PC-3 (cell line): ENCODE results near the gene EPHA10. TPM values are rescaled to one million over a fixed set of nuclear protein-coding genes. Genes with fewer than 3 reads are reported as not detected.

Source experiments
- ATAC-seq: fragments of 200-7000 bp; cut with Tn5 transposase; 2 replicates; pipeline ENCODE4 v1.9.1; 2020; ENCODE audit warnings: mild to moderate bottlenecking, moderate library complexity
- BruUV-seq: library from RNA; stranded (reverse); fragments of 400-500 nt; replicated peaks from 2 replicates; lab custom pipeline; 2021; lab: Mats Ljungman, UMichigan
- CTCF ChIA-PET: fragments of 300-600 bp; sonication (Branson Sonifier 250); formaldehyde crosslinking; loops from one replicate; lab custom pipeline; 2022; ENCODE audit warnings: antibody characterized with exemption; lab: Charles Lee
- POLR2A ChIA-PET: fragments of 300-600 bp; sonication (Branson Sonifier 250); formaldehyde crosslinking; loops from one replicate; lab custom pipeline; 2022; ENCODE audit warnings: antibody characterized with exemption; ENCODE audit not compliant: unreplicated experiment; lab: Charles Lee
- DNase-seq: peaks from one replicate; pipeline ENCODE4 v3.0.0-alpha.2; 2015
- H2AFZ ChIP-seq: fragments of 300-600 bp; sonication (generic); 2 replicates; pipeline ENCODE4 v1.6.0; 2016; ENCODE audit warnings: antibody characterized with exemption, low read length
- H3F3A ChIP-seq: fragments of 300-600 bp; sonication (generic); one replicate; pipeline ENCODE4 v1.6.0; 2017; ENCODE audit warnings: antibody characterized with exemption, low read length, control low read depth, mild to moderate bottlenecking; ENCODE audit not compliant: unreplicated experiment
- H3K27ac ChIP-seq: fragments of 300-600 bp; sonication (generic); 2 replicates; pipeline ENCODE4 v1.5.1; 2016; ENCODE audit warnings: mild to moderate bottlenecking, low read length
- H3K27me3 ChIP-seq: fragments of 300-600 bp; sonication (generic); 2 replicates; pipeline ENCODE4 v1.6.1; 2016; ENCODE audit warnings: low read length, mixed read lengths
- H3K36me3 ChIP-seq: fragments of 300-600 bp; sonication (generic); 2 replicates; pipeline ENCODE4 v1.6.1; 2016; ENCODE audit warnings: low read depth, mixed run types, low read length, mixed read lengths
- H3K4me1 ChIP-seq: fragments of 300-600 bp; sonication (generic); 2 replicates; pipeline ENCODE4 v1.5.1; 2016; ENCODE audit warnings: low read length; ENCODE audit not compliant: insufficient read depth
- H3K4me2 ChIP-seq: fragments of 300-600 bp; sonication (generic); 2 replicates; pipeline ENCODE4 v1.6.0; 2016; ENCODE audit warnings: low read length
- H3K4me3 ChIP-seq: fragments of 300-600 bp; sonication (generic); 2 replicates; pipeline ENCODE4 v1.5.1; 2016; ENCODE audit warnings: mild to moderate bottlenecking, low read length, mixed read lengths
- H3K79me2 ChIP-seq: fragments of 300-600 bp; sonication (generic); 2 replicates; pipeline ENCODE4 v1.6.1; 2017; ENCODE audit warnings: low read length, mixed read lengths
- H3K9ac ChIP-seq: fragments of 300-600 bp; sonication (generic); 2 replicates; pipeline ENCODE4 v1.6.0; 2016; ENCODE audit warnings: mild to moderate bottlenecking, low read length
- H3K9me2 ChIP-seq: fragments of 300-600 bp; sonication (generic); replicated peaks from 2 replicates; pipeline ENCODE4 v1.6.1; 2016; ENCODE audit warnings: mixed run types, low read length, mixed read lengths
- H3K9me3 ChIP-seq: fragments of 300-600 bp; sonication (generic); 2 replicates; pipeline ENCODE4 v1.6.1; 2016; ENCODE audit warnings: low read length, mixed read lengths
- H4K20me1 ChIP-seq: fragments of 300-600 bp; sonication (generic); 2 replicates; pipeline ENCODE4 v1.6.1; 2016; ENCODE audit warnings: low read length, mixed read lengths
- EZH2 ChIP-seq: fragments of 300-600 bp; sonication (generic); IDR thresholded peaks from one replicate; pipeline ENCODE4 v1.6.1; 2017; ENCODE audit warnings: antibody characterized with exemption, mild to moderate bottlenecking, low read length; ENCODE audit not compliant: unreplicated experiment
- EZH2phosphoT487 ChIP-seq: fragments of 300-600 bp; sonication (generic); IDR thresholded peaks from 2 replicates; pipeline ENCODE4 v1.6.1; 2018; ENCODE audit warnings: mild to moderate bottlenecking, antibody characterized with exemption, low read length, borderline replicate concordance
- intact Hi-C: fragments of 100-400 bp; cut with micrococcal nuclease; formaldehyde crosslinking; loops from 2 replicates; pipeline ENCODE4 v1.9.0; 2023
- total RNA-seq: library from RNA; depleted of rRNA; stranded (reverse); fragments of >200 nt; gene quantifications from 2 replicates; pipeline ENCODE4 v1.2.3, GENCODE V29; 2014
- TF ChIP-seq, protein P1 (sequence below): fragments of 300-600 bp; sonication (generic); conservative IDR thresholded peaks from 2 replicates; pipeline ENCODE4 v1.5.1; 2017; ENCODE audit warnings: antibody characterized with exemption, low read depth, mild to moderate bottlenecking, low read length

EPHA10 gene
- total RNA-seq, 1 experiment from 2014 or later, result 3.5 TPM

DNA sequence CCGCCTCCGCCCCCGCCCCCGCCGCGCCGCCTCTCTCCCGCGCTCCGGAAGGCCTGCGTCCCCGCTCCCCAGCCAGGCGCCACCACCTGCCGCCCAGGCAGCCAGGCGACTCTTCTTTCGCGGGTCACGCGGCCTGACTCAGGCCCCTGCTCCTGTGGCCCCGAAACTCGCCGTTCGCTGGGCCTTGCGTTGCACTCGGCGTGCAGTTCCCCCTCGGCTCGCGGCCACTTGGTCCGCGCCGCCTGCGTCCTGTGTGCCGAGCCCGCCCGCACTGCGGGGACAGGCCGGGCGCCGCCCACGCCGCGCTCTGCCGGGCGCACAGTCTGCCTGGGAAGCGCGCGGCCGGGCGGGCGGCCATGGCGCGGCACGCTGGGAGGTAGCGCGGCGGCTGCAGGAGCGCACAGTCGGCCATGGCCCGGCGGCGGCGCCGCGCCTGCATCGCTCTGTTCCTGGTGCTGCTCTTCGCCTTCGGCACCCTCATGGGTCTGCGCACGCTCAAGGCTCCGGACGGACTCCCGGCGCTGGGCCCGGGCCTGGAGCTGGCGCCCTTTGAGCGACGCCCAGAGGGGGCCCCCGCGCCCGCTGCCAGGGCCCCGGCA is 29.0 kb upstream of the EPHA10 start, which contains the start of gene MANEAL:
Gene MANEAL, plus strand, starts transcription at position 75 of the 599 bp plus-strand sequence. Its CDS starts 336 bp downstream, at position 411.
- no TSS peak for BruUV-seq

DNA sequence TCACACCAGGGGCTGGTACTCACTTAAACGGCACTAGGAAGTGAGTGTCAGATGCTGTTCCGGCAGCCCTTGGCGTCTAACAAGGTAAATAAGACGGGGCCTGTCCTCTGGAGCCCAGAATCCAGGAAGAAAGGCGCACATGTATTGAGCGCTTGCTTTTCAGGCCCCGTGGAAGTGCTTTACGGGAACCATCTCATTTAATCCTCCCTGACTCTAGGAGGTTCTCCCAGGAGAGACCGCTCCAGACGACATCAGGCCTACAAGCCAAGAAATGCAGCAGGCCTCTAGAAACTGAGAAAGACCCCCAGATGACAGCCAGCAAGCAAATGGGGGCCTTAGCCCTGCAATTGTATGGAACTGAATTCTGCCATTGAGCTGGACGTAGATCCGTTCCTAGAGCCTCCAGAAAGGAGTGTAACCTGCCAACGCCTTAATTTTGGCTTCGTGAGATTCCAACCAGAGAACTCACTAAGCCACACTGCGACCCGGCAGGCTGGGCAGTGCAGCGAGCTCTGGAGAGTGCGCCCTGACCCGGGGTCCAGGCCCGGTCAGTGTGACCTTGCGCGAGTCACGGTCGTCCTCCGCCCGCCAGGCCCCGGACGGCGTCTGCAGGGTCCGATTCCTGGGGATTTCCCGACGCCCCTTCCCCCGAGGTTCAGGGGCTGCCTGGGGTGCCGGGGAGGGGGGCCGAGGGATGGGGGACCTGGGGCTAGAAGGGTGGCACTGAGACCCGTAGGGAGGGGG is 28.2 kb upstream of the EPHA10 start:
- H4K20me1 ChIP-seq, result 0 out of 2 replicates have a peak, but pooled peaks cover 4% of the 10 kb centered on the region

More for the DNA sequence above, 29.0 kb upstream of the EPHA10 start, which contains the start of gene MANEAL:
- Histone ChIP-seq H3K4me1 (peaks cover 15% of the 10 kb centered on the region), H3K9me3 (no peaks in the 10 kb centered on the region), H3K4me3 (peak within 1 kb of the TSS; percentile 85), H3K79me2 (peaks cover 21% of the 10 kb centered on the region), H3K27me3 (no peaks in the 10 kb centered on the region), H3K36me3 (peaks cover 5% of the 10 kb centered on the region; the same call in 1 of the 2 replicates), H3K9ac (peak within 1 kb of the TSS; percentile 72), H3F3A (no peaks in the 10 kb centered on the region), H3K27ac (no peak within 1 kb of the TSS), H4K20me1 (0 out of 2 replicates have a peak, but pooled peaks cover 4% of the 10 kb centered on the region), H3K4me2 (peak within 1 kb of the TSS; percentile 89), H3K9me2 (no peaks in the 10 kb centered on the region), H2AFZ (peak within 1 kb of the TSS; percentile 77)
- CTCF ChIA-PET, result no interaction called here
- DNase-seq (peak; percentile 63), ATAC-seq (peak; percentile 85)
- intact Hi-C loops, result no loop called here
- TF ChIP-seq EZH2phosphoT487, result peak; percentile 48; the same call in 1 of the 2 replicates
- TF ChIP-seq EZH2, result no peak
- POLR2A ChIA-PET, result interaction anchor here (0.6 kb wide), 1 partner anchor 66 kb away, joined by 5 read pairs; no protein-coding TSS in a partner anchor

DNA sequence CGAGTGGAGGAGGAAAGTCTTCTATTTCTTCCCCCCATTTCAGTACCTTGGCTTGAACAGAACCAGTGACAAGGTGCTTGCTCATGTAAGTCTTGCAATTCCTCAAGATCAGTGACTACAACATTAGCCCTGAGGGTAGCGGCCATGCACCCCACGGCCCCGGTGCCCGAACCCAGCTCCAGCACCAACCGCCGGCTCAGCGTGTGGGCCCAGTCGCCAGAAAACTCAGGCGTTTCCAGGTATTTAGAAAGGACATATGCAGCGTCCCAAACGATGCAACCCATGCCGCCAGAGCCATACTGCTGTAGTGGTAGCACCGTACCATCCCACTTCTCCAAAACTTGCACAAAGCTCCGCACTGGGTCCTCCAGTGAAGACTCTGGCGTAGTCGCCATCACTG is 17.6 kb upstream of the EPHA10 start:
- H3K36me3 ChIP-seq, result no peaks in the 10 kb centered on the region
- ChIA-PET CTCF (no interaction called here), POLR2A (no interaction called here)
- intact Hi-C loops, result no loop called here
- no peaks in the 10 kb centered on the region for H3K79me2 ChIP-seq
- ATAC-seq (no peak), DNase-seq (no peak)
- H3K9me2 ChIP-seq, result no peaks in the 10 kb centered on the region
- H4K20me1 ChIP-seq, result no peaks in the 10 kb centered on the region
- H3K9ac ChIP-seq, result no peak overlapping the region
- H3K4me1 ChIP-seq, result no peaks in the 10 kb centered on the region
- no peaks in the 10 kb centered on the region for H3F3A ChIP-seq
- no peaks in the 10 kb centered on the region for H3K9me3 ChIP-seq
- no peak overlapping the region for H3K4me3 ChIP-seq
- no peak overlapping the region for H3K27ac ChIP-seq
- no TSS peak for BruUV-seq
- H3K27me3 ChIP-seq, result peaks cover 11% of the 10 kb centered on the region; the same call in 1 of the 2 replicates
- TF ChIP-seq EZH2phosphoT487, result no peak
- TF ChIP-seq, protein P1, sequence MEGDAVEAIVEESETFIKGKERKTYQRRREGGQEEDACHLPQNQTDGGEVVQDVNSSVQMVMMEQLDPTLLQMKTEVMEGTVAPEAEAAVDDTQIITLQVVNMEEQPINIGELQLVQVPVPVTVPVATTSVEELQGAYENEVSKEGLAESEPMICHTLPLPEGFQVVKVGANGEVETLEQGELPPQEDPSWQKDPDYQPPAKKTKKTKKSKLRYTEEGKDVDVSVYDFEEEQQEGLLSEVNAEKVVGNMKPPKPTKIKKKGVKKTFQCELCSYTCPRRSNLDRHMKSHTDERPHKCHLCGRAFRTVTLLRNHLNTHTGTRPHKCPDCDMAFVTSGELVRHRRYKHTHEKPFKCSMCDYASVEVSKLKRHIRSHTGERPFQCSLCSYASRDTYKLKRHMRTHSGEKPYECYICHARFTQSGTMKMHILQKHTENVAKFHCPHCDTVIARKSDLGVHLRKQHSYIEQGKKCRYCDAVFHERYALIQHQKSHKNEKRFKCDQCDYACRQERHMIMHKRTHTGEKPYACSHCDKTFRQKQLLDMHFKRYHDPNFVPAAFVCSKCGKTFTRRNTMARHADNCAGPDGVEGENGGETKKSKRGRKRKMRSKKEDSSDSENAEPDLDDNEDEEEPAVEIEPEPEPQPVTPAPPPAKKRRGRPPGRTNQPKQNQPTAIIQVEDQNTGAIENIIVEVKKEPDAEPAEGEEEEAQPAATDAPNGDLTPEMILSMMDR, result no peak
- no peak overlapping the region for H2AFZ ChIP-seq
- no peak overlapping the region for H3K4me2 ChIP-seq

More for the DNA sequence above, 28.2 kb upstream of the EPHA10 start:
- ChIA-PET CTCF (no interaction called here), POLR2A (no interaction called here)
- Histone ChIP-seq H3K4me3 (peak overlapping the region; percentile 50), H3F3A (no peaks in the 10 kb centered on the region), H3K36me3 (peaks cover 5% of the 10 kb centered on the region; the same call in 1 of the 2 replicates), H3K27me3 (no peaks in the 10 kb centered on the region), H3K9ac (no peak overlapping the region), H3K79me2 (peaks cover 21% of the 10 kb centered on the region), H3K4me1 (peaks cover 15% of the 10 kb centered on the region), H3K9me3 (no peaks in the 10 kb centered on the region), H3K27ac (no peak overlapping the region), H2AFZ (peak overlapping the region; percentile 61), H3K9me2 (no peaks in the 10 kb centered on the region), H3K4me2 (peak overlapping the region; percentile 71)
- DNase-seq (no peak), ATAC-seq (no peak)
- intact Hi-C loops, result no loop called here
- TF ChIP-seq, protein P1, result no peak
- no peak for TF ChIP-seq EZH2phosphoT487
- TF ChIP-seq EZH2, result no peak
- BruUV-seq, result no TSS peak
